ENCODE measurements around the gene CAMK2N1.

Gene CAMK2N1

DNA sequence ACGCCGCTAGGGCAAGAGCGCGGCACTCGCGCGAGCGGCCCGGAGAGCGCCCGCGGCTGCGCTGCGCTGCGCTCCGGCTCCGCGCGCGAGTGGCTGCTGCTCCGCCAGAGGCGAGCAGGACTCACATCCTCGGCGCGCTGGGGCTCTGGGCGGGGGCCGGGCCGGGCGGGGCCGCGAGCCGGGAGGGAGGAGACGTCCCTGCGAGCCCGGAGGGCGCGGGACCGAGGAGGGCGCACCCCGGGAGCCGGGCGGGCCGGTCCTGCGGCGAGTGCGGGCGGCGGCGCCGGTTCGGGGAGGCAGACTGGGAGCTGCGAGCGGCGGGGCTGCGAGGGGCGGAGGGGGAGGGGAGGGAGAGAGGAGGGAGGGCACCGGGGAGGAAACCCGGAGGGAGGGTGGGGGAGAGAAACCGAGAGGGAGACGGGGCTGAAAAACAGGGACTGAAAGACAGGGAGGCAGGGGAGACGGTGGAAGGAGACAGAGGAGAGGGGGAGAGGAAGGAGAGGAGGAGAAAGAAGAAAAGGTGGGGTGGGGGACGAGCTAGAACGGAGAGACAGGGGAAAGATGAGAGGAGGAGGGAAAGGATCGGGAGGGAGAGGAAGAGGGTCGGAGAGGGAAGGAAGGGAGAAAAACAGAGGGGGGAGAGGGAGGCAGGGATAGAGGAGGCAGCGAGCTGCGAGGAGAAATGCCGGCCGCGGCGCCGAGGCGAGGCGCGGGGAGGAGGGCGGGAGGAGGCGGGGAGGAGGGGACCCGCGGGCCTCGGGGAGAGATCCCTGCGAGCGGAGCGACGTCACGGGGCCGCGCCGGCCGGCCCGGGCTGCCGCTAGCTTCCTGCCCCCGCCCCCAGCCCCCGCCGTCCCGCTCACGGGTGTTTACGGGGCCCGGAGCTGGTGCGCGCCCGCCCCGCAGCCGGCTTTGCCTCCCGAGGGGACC lies at the start of gene CAMK2N1:
Gene CAMK2N1, minus strand, starts transcription at position 684 of the 930 bp plus-strand sequence. CDS start 831 bp downstream, outside the sequence.
- peak; percentile 77 to 97 (median 86) for DNase-seq
- intact Hi-C loops (cut with DNase I) = loop anchor here (5.0 kb wide), 1 partner anchor 38 kb away; no protein-coding TSS in a partner anchor

DNA sequence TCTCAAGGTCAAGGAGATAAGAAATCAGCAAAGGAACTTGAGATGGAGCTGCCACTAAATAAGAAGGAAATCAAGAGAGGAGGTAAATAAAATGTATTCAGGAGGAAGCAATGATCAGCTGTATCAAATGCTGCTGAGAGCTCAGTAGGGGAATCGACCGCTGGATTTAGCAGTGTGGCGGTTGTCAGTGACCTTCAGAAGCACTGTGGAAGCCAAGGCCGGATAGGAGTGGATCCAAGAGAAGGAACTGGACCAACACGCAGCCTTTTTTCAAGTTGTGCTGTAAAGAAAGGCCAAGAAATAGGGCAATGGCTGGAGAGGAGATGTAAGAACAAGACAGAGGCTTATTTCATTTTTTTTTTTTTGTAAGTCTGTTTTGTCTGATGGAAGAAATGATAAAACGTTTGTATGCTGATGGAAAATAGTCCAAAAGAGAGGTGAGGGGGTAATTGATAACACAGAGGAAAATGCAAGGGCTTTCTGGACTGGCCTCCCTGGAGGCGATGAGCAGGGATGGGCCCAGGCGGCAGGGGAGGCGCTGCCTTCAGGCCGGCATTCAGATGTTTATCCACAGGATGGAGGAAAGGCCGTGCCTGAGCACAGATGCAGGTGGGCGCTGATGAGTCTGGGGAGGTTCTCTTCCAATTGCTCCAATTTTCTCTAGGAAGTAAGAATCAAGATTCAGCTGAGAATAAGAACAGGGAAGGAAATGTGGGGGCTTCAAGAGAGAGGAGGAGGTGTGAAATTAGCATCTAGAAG lies 48.8 kb upstream of the CAMK2N1 start:
- peak in 1 of 10 donors; percentile 86 for DNase-seq
- intact Hi-C loops (cut with DNase I) = no loop called here

DNA sequence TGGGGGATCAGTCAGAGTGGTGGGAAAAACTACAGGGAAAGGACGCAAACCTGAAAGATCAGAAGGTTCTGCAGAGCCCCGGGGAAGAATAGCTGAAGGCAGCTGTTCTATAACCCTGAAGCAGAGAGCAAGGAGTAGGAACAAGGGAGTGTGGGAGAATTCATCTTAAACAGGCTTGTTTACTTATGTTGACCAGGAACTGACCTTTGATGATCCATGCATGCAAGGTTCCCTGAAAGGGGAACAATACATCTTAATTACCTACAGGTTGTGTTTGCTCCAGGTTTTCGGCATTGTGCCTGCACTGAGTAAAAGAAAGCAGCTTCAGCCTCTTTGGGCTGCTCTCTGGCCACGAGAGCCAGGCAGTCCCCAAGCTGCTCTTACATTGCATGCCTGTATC lies 47.6 kb upstream of the CAMK2N1 start:
- intact Hi-C loops (cut with DNase I) = no loop called here
- no peak for DNase-seq

DNA sequence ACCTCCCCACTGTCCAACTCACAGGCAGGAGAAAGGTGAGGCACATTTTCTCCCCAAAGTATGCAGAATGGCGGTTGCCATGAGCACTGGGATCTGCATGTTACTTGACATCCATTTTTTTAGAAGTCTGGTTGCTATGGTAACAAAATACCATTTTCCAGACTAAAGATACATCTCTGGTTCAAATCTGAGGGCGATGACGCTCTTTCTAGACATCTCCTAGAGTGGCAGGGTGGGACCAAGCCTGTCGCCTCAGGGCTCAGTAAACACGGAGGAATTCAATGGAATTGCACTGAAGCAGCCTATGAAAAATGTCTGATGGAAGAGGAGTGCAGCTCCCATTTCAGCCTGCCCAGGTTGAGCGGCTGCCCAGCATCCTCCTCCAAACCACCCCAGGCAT lies 44.9 kb upstream of the CAMK2N1 start:
- intact Hi-C loops (cut with DNase I) = no loop called here
- DNase-seq = peak in 1 of 10 donors; percentile 68

DNA sequence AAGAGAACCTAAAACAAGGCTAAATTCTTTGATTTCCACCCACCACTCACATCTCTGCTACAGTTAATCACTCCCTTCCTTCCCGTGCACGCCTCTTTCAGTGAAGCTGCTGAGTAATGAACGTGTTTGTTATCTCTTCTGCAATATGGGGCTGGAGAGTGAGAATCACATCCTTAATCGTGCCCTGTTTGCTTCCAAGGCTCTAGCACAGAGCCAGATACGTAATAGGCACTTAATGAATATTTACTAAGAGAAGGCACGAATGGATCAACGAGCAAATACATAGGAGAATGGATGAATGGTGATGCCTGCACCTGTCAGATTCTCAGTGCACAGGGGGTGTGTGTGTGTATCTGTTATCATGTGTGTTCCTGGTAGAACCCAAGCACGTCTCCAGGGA lies 44.3 kb upstream of the CAMK2N1 start:
- peak in 1 of 10 donors; percentile 14 for DNase-seq
- intact Hi-C loops (cut with DNase I) = no loop called here

DNA sequence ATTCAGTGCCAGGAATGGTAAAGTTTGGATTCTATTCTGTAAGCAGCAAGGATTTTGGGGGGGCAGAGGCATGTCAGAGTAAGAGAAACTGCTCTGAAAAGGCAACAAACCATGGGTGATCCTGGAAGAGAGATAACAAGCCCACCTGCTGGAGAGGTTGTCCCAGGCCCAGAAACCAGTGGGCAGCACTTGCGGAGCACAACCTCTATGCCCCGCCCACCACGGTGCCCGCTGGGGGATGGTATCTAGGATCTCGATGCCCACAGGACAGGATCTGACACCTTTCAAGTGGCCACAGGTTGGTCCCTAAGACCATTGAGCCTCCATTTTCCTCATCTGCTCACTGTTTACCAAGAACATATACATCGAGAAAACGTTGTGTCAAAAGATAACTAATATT lies 42.2 kb upstream of the CAMK2N1 start:
- peak in 1 of 10 donors; percentile 27 for DNase-seq
- intact Hi-C loops (cut with DNase I) = no loop called here

DNA sequence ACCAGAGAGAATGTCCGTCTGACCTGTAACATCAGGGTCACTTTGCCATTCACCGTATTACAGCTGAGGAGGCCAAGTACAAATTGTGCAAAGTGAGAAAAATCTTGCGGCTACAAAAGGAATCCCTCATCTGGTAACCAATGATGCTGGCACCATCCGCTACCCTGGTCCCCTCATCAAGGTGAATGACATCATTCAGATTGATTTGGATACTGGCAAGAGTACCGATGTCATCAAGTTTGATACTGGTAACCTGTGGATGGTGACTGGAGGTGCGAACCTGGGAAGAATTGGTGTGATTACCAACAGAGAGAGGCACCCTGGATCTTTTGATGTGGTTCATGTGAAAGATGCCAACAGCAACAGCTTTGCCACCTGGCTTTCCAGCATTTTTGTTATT lies 40.3 kb upstream of the CAMK2N1 start:
- intact Hi-C loops (cut with DNase I) = no loop called here
- no peak for DNase-seq

DNA sequence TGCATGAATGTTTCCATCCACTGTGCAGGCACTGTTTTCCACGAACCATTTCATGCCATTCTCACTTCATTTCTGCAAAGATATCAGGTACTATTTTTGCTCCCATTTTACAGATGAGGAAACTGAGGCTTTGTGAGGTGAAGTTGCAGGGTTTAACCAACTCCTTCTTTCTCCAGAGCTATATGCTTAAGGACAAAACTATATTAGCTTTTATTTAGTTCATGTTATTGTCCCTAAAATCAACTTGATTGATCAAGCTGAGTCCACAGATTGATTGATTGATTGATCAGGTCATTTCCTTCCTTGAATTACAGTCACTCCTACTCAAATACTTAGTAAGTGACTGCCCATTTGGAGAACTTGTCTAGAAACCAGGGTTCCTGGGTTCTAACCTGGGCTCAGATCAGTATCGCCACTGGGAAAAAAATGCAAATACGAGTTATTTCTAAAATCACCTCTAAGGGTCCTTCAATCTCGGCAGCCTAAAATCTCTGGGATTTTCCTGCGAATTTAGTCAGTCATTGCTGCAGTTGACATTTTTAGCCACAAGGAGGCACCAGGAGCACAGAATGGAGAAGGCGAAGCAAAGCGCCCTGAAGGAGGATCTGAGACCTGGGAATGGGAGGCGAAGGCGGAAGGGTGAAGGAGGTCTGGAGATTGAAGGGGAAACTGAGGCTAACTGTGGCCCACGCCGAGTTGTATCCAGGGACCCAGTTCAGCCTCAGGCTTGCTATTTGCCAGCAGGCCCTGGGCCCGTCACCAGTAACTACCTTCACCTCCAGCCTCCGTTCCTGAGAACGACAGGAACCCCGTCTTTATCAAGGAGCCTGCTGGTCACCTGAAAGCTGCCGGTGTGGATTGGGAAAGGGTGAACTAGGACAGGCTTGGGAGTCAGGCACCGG lies 36.2 kb upstream of the CAMK2N1 start:
- intact Hi-C loops (cut with DNase I) = loop anchor here (5.0 kb wide), 1 partner anchor 110 kb away; the partner anchor contains the start of gene PINK1
- peak in 9 of 10 donors; percentile 22 to 92 (median 72) for DNase-seq

DNA sequence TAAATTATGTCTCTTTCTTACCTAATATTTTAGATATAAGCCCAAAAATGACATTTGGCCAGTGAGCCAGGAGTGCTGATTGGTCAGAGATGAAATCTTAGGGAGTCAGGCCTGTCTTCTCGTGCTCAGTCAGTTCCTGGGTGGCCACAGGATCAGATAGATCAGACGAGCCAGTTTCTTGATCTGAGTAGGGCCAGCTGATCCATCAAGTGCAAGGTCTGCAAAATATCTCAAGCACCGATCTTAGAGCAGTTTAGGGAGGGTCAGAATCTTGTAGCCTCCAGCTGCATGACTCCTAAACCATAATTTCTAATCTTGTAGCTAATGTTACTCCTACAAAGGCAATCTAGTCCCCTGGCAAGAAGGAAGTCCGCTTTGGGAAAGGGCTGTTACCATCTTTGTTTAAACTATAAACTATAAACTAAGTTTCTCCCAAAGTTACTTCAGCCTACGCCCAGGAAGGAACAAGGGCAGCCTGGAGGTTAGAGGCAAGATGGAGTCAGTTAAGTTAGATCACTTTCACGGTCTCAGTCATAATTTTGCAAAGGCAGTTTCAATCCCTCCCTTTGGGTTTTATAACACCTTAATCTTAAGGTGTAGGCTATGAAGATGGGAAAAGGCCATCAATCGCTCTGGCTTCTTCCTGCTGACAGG lies 33.7 kb upstream of the CAMK2N1 start:
- intact Hi-C loops (cut with DNase I) = loop anchor here (5.0 kb wide), 1 partner anchor 113 kb away; the partner anchor contains the start of gene PINK1
- DNase-seq = peak in 1 of 10 donors; percentile 36

DNA sequence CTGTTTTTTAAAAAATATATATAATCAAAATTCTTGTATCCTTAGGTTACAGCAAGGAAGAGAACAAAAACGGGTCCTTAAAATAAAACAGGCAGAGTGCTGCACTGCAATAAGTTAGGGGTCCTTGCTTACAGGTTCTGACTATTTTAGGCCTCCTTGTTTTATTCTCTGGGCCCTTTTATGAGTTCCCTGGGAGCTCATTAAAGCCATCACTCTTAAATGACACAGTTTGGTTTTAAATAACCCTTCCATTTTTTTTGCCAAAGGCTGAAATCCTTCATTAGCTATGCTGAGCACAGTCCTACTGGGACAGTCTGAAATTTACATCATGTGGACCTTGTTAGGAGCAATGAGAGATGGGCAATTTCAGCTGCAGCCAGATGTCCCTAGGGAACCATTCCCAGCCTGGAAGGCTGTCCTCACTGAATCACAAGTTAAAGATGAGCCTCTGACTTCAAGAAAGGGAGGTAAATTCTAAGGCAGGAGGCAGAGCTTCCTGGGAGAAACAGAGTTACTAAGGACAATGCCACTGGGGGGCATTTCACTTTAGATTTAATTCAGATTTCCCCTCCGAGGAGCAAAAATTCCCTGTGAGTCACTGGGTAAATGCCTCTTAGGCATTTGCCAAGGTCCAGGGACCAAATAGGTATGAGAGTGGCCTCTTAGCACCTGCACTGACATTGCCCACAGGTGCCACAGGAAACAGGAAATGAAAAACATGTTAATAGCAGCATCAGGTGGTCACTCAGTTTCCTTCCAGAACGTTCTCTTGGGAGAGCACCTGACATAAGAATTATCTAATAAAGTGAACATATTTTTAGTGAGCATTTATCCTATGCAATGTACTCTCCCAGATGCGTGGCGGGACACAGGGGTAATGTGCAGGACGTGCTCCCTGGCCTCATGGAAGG lies 25.8 kb upstream of the CAMK2N1 start:
- DNase-seq = no peak
- intact Hi-C loops (cut with DNase I) = no loop called here

DNA sequence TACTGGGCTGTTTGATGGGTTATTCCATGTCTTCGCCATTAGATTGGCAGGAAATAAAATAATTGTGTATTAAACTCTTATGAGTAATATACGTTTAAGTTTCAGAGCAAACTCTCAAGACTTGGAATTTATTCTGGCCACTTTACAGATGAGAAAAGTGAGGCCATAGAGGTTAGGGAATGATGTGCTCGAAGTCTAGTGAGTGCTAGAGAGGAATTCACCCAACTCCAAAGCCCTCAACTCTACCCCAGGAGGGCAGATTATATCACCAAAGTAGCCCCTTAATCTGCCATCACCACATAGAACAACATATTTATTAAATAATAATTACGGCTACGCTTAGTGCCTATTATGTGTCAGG lies 22.4 kb upstream of the CAMK2N1 start:
- peak in 1 of 10 donors; percentile 8 for DNase-seq
- intact Hi-C loops (cut with DNase I) = no loop called here

DNA sequence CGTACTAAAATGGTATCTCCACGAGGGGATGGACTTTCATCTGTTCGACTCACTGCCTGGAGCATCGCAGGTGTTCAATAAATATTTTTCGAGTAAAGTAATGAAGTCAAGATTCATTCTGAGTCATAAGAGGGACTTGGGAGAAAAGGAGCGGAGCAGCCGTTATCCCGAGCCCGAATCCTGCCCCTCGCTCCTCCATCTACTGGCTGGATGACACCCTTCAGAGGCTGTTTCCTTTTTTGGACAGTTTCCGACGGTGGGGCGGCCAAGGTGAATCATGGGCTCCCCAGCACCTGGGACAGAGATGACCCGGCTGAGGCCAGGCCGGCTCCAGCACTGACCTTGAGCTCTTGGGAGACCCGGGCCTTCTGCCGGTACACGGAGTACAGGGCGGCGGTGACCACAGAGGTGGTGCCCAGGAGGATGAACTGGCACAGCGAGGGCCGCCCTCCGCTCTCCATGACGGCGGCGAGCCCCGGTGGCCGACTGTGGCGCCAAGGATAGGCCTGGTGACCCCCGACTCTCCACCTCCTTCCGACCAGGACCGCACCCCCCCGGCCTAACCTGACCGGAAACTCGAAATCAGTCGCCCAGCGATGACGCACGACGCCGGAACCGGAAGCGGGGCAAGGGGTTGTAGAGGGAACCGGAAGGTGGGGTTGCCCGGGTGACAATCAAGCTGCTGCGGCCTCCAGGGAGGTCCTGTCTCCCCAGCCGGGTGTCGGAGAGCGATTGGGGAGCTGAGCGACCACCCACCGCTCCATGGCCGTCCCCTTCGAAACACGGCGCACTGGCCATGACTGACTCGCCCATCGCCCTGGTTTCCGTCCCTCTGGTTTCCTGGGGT lies 21.8 kb upstream of the CAMK2N1 start, which contains the start of gene MUL1:
Gene MUL1, minus strand, starts transcription at position 588 of the 847 bp plus-strand sequence. Its CDS starts 127 bp downstream, at position 461.
- DNase-seq = peak; percentile 94 to 99 (median 98)
- intact Hi-C loops (cut with DNase I) = no loop called here

DNA sequence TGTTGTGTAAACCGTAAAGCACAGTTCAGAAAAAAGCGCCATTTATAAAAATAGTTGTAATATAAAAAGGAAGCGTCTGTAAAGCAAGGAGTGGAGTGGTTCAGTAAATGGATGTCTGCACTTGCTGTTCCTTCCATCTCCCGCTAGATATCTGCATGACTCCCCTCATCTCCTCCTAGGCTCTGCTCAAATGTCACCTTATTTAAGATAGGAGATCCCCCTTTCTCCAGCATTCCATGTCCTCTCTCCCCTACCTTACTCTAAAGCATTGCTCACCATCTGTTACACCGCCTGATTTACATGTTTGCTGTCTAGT lies 21.2 kb upstream of the CAMK2N1 start:
- intact Hi-C loops (cut with DNase I) = no loop called here
- DNase-seq = no peak

DNA sequence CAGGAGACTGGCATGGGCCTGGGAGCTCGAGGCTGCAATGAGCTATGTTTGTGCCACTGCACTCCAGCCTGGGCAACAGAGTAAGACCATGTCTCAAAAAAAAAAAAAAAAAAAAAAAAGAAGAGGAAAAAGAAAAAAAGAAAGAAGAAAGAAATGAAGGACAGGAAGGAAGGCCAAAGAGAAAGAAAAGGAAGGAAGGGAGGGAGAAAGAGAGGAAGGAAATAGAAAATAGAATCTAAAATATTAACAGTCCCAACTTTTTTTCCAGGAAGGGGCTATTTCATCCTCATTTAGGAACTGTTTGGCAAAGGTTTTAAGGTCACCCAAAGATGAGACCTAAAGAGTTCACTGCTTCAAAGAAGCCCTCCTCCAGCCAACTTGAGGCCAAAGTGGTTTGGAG lies 19.5 kb upstream of the CAMK2N1 start:
- DNase-seq = no peak
- intact Hi-C loops (cut with DNase I) = no loop called here

DNA sequence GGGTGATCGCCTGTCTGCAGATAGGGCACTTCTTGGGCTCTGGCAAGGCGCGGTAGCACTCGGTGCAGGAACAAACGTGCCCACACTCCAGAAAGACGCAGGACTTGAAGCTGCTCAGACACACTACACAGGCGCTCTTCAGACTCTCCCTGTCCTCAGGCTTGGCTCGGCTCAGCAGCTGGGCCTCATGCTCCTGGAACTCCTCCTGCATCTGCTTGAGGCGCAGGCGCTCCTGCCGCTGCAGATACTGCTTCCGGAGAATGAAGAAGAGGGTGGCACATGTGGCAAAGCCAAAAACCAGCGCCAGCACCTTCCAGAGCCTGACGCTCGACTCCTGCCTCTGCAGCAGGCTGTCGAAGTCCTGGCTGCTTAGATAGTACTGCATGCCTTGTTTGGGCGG lies 14.7 kb upstream of the CAMK2N1 start:
- peak in 1 of 10 donors; percentile 61 for DNase-seq
- intact Hi-C loops (cut with DNase I) = no loop called here

DNA sequence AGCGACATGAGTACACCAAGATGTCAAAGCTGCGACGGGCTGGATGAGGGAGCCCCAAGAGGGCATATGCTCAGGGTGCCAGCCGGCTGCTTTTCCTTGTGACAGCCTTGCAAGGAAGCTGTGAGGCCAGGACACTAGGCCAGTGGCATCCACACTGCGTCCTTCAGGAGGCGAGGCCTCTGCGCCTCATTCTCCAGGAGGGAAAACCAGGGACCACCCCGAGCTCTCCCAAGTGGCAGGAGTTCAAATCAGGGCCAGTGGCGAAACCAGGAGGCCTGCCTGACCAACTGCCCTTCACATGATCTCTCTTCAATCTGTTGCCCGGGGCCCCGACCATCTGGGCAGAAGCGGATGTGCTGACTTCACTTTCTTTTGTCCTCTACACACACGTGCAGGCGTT lies 13.7 kb upstream of the CAMK2N1 start:
- intact Hi-C loops (cut with DNase I) = no loop called here
- DNase-seq = peak in 1 of 10 donors; percentile 63

DNA sequence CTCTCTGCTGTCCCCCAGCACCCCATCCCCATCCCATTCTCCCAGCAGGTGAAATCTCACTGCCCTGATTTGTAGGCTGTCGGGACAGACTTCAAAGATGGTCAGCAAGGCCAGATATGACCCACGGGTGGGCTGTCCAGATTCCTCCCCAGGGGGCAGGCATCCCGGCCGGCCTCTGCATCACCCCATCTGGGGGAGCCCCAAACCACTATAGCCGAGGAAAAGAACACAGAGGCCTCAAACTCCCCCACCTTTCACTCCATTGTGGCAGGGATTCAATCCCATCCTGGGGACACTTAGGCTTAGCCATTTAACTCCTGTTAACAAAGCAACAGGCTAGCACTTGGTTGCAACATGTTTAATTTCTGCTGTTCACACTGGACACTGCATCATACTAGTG lies 13.1 kb upstream of the CAMK2N1 start:
- peak in 1 of 10 donors; percentile 63 for DNase-seq
- intact Hi-C loops (cut with DNase I) = no loop called here

DNA sequence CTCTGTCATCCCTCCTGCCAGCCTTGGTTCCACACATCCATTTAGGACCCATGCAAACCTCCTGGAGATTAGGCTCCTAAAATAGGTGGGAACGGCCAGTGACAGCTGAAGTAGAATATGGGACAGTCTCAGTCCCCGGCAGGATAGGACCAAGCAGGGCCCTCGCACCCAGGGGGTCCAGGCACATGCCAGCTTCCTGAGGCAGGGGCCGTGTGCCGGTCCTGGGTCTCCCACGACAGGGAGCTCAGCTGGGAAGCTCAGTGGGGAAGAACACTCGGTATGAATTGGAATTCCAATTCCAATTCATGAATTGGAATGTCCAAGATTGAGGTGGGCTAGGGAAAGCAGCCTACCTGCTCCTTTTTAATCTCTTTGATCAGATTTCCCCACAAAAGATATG lies 12.1 kb upstream of the CAMK2N1 start:
- peak in 1 of 10 donors; percentile 69 for DNase-seq
- intact Hi-C loops (cut with DNase I) = no loop called here

Measured in posterior cingulate gyrus (tissue), 11 donors.